H1 (cell line): Measurements from ENCODE around the gene ZBP1. TPM values are rescaled to one million over a fixed set of nuclear protein-coding genes. Genes with fewer than 3 reads are reported as not detected.

ENCODE experiments used
- CTCF ChIA-PET: fragments of 300-600 bp; sonication (Branson Sonifier 250); formaldehyde crosslinking; loops from one replicate; lab custom pipeline; 2021; ENCODE audit not compliant: partially characterized antibody; lab: Charles Lee
- POLR2A ChIA-PET: fragments of 300-600 bp; sonication (Branson Sonifier 250); formaldehyde crosslinking; loops from one replicate; lab custom pipeline; 2021; ENCODE audit warnings: inconsistent platforms; ENCODE audit not compliant: partially characterized antibody; lab: Charles Lee
- DNase-seq, 2 experiments: peaks; one replicate each; pipeline versions ENCODE4 v3.0.0 to v3.0.0-alpha.2; 2010 to 2022; ENCODE audit warnings: low spot score in 2 of 2, low read depth in 1 of 2, mixed read lengths in 1 of 2
- FAIRE-seq: peaks from 2 replicates; lab custom pipeline; 2011; peaks lifted over from hg19 to GRCh38; lab: Jason Lieb, UNC
- H2AFZ ChIP-seq: 2 replicates; pipeline ENCODE4 v1.8.1; 2012; ENCODE audit warnings: low read length, inconsistent platforms
- H2AK5ac ChIP-seq: 2 replicates; pipeline ENCODE4 v1.6.1; 2013; ENCODE audit warnings: low read depth, low read length
- H2BK120ac ChIP-seq: replicated peaks from 2 replicates; pipeline ENCODE3; 2013; ENCODE audit warnings: low read depth, low read length, inconsistent platforms
- H2BK12ac ChIP-seq: 2 replicates; pipeline ENCODE4 v1.6.1; 2013; ENCODE audit warnings: low read depth, low read length
- H2BK15ac ChIP-seq: 2 replicates; pipeline ENCODE4 v1.6.1; 2013; ENCODE audit warnings: low read length
- H2BK20ac ChIP-seq: 2 replicates; pipeline ENCODE4 v1.6.1; 2013; ENCODE audit warnings: low read length
- H2BK5ac ChIP-seq: 2 replicates; pipeline ENCODE4 v1.6.1; 2013; ENCODE audit warnings: low read depth, low read length
- H3K14ac ChIP-seq: 2 replicates; pipeline ENCODE4 v1.6.1; 2013; ENCODE audit warnings: inconsistent platforms; ENCODE audit not compliant: insufficient read length
- H3K18ac ChIP-seq: 2 replicates; pipeline ENCODE4 v1.6.1; 2013; ENCODE audit warnings: low read length; ENCODE audit errors: extremely low read depth
- H3K23ac ChIP-seq: 2 replicates; pipeline ENCODE4 v1.6.1; 2013; ENCODE audit warnings: inconsistent platforms; ENCODE audit not compliant: insufficient read length
- H3K23me2 ChIP-seq: 2 replicates; pipeline ENCODE4 v1.6.1; 2013; ENCODE audit warnings: low read depth, low read length
- H3K27ac ChIP-seq: 2 replicates; pipeline ENCODE4 v1.6.1; 2011; ENCODE audit warnings: low read depth, low read length, inconsistent platforms
- H3K27me3 ChIP-seq, 4 experiments: replicated peaks in 1 of 4; 1 replicate in 1 of 4; 2 replicates in 3 of 4; pipeline versions ENCODE4 v1.6.1 to v1.8.1; 2011 to 2013; ENCODE audit warnings: low read length in 3 of 4, mild to moderate bottlenecking in 3 of 4, inconsistent platforms in 2 of 4, mixed read lengths in 2 of 4, moderate library complexity in 1 of 4; ENCODE audit not compliant: control insufficient read depth in 3 of 4, insufficient read depth in 3 of 4; ENCODE audit errors: extremely low read depth in 1 of 4
- H3K36me3 ChIP-seq, 4 experiments: 2 replicates each; pipeline versions ENCODE4 v1.6.1 to v1.8.1; 2011 to 2013; ENCODE audit warnings: mild to moderate bottlenecking in 4 of 4, low read length in 3 of 4, moderate library complexity in 2 of 4, control low read depth in 1 of 4, inconsistent platforms in 1 of 4; ENCODE audit not compliant: insufficient read depth in 4 of 4, control insufficient read depth in 2 of 4
- H3K4ac ChIP-seq: replicated peaks from 2 replicates; pipeline ENCODE3; 2013; ENCODE audit warnings: low read length, low read depth, mixed read lengths, inconsistent platforms; ENCODE audit not compliant: insufficient read length
- H3K4me1 ChIP-seq, 4 experiments: replicated peaks in 1 of 4; 1 replicate in 1 of 4; 2 replicates in 3 of 4; pipeline versions ENCODE4 v1.6.1 to v1.8.1; 2011 to 2013; ENCODE audit warnings: low read length in 3 of 4, inconsistent platforms in 2 of 4, mixed read lengths in 1 of 4; ENCODE audit not compliant: insufficient read depth in 4 of 4, control insufficient read depth in 3 of 4
- H3K4me2 ChIP-seq, 2 experiments: 2 replicates each; pipeline versions ENCODE4 v1.6.1 to v1.8.1; 2011 to 2013; ENCODE audit warnings: low read depth in 2 of 2, low read length in 2 of 2, control low read depth in 1 of 2, inconsistent platforms in 1 of 2, mild to moderate bottlenecking in 1 of 2; ENCODE audit not compliant: insufficient read depth in 1 of 2
- H3K4me3 ChIP-seq, 4 experiments: fragments of 200-600, 300-600 bp in 1 of 4; sonication (generic), shearing (Covaris generic), sonication (Bioruptor Twin) in 1 of 4; 2 replicates each; pipeline versions ENCODE4 v1.5.1 to v1.8.1; 2011 to 2016; ENCODE audit warnings: low read length in 4 of 4, low read depth in 3 of 4, control low read depth in 2 of 4, inconsistent platforms in 2 of 4, mild to moderate bottlenecking in 2 of 4, mixed read lengths in 1 of 4, moderate library complexity in 1 of 4; ENCODE audit not compliant: insufficient read depth in 2 of 4; ENCODE audit errors: extremely low read depth in 1 of 4
- H3K56ac ChIP-seq: replicated peaks from 2 replicates; pipeline ENCODE3; 2013; ENCODE audit warnings: low read depth, mild to moderate bottlenecking, mixed read lengths, low read length, inconsistent platforms; ENCODE audit not compliant: insufficient read length
- H3K79me1 ChIP-seq: 2 replicates; pipeline ENCODE4 v1.6.1; 2013; ENCODE audit warnings: low read depth, low read length, control low read depth
- H3K79me2 ChIP-seq, 2 experiments: 2 replicates each; pipeline versions ENCODE4 v1.6.1 to v1.8.1; 2012 to 2013; ENCODE audit warnings: low read length in 2 of 2, mild to moderate bottlenecking in 2 of 2, inconsistent platforms in 1 of 2; ENCODE audit not compliant: insufficient read depth in 2 of 2, control insufficient read depth in 1 of 2
- H3K9ac ChIP-seq, 4 experiments: replicated peaks in 1 of 4; 1 replicate in 1 of 4; 2 replicates in 3 of 4; pipeline versions ENCODE4 v1.6.1 to v1.8.1; 2011 to 2013; ENCODE audit warnings: low read depth in 3 of 4, low read length in 3 of 4, control low read depth in 2 of 4, mild to moderate bottlenecking in 2 of 4, moderate library complexity in 2 of 4, inconsistent platforms in 1 of 4; ENCODE audit errors: extremely low read depth in 1 of 4
- H3K9me3 ChIP-seq, 2 experiments: 2 replicates each; pipeline versions ENCODE4 v1.6.1 to v1.8.1; 2012 to 2013; ENCODE audit warnings: mild to moderate bottlenecking in 2 of 2, moderate library complexity in 2 of 2, control low read depth in 1 of 2, inconsistent platforms in 1 of 2, low read depth in 1 of 2, low read length in 1 of 2, mixed read lengths in 1 of 2; ENCODE audit not compliant: insufficient read depth in 2 of 2
- H4K20me1 ChIP-seq, 2 experiments: replicated peaks in 1 of 2; 2 replicates each; pipeline versions ENCODE3 to v1.8.1; 2011 to 2013; ENCODE audit warnings: inconsistent platforms in 2 of 2, low read length in 2 of 2, mild to moderate bottlenecking in 1 of 2; ENCODE audit not compliant: insufficient read depth in 2 of 2, control insufficient read depth in 1 of 2
- H4K5ac ChIP-seq: 2 replicates; pipeline ENCODE4 v1.6.1; 2013; ENCODE audit warnings: low read length, low read depth, mixed read lengths, inconsistent platforms; ENCODE audit not compliant: insufficient read length
- H4K8ac ChIP-seq: 2 replicates; pipeline ENCODE4 v1.8.0; 2013; ENCODE audit warnings: mild to moderate bottlenecking, moderate library complexity, low read length, inconsistent platforms; ENCODE audit not compliant: insufficient read depth; ENCODE audit errors: extremely low read depth
- H4K91ac ChIP-seq: replicated peaks from 2 replicates; pipeline ENCODE3; 2013; ENCODE audit warnings: low read length, mixed read lengths, inconsistent platforms; ENCODE audit not compliant: insufficient read length
- CEBPB ChIP-seq: IDR thresholded peaks from 2 replicates; pipeline ENCODE4 v1.6.1; 2012; ENCODE audit warnings: low read depth, low read length
- MAFK ChIP-seq: IDR thresholded peaks from 2 replicates; pipeline ENCODE4 v1.6.1; 2012; ENCODE audit warnings: low read depth, mild to moderate bottlenecking, improper control_type of control experiment, low read length
- SIN3A ChIP-seq, 2 experiments: IDR thresholded peaks in 1 of 2; conservative IDR thresholded peaks in 1 of 2; 2 replicates each; pipeline ENCODE4 v1.6.1; 2011 to 2012; ENCODE audit warnings: low read length in 2 of 2, improper control_type of control experiment in 1 of 2, low read depth in 1 of 2, mild to moderate bottlenecking in 1 of 2
- WGBS, 2 experiments: shearing (Covaris generic) in 1 of 2; methylation state at CpG; one replicate each; pipeline versions ENCODE4 v1.1.6 to v1.1.7; 2013 to 2015; ENCODE audit warnings: low lambda C conversion rate in 2 of 2, mixed read lengths in 2 of 2, inconsistent platforms in 1 of 2, low coverage in 1 of 2, missing lambda C conversion rate in 1 of 2; ENCODE audit not compliant: insufficient replicate concordance in 2 of 2, insufficient coverage in 1 of 2, insufficient read length in 1 of 2; ENCODE audit errors: extremely low coverage in 1 of 2, missing lambda C conversion rate in 1 of 2; 5-methylcytosine and 5-hydroxymethylcytosine counted together
- polyA plus RNA-seq, 7 experiments: library from polyadenylated mRNA; depleted of rRNA in 3 of 7; stranded (reverse) in 5 of 7; unstranded in 2 of 7; fragments of >200 nt in 5 of 7; fragments of 200-250 nt in 2 of 7; gene quantifications; 1 replicate in 5 of 7; 2 replicates in 1 of 7; 4 replicates in 1 of 7; pipeline versions ENCODE4 v1.2.1 to v1.2.3, GENCODE V29; 2011 to 2013; ENCODE audit warnings: missing spikeins in 2 of 7, mixed read lengths in 2 of 7
- total RNA-seq: library from RNA; stranded (reverse); fragmentation: NEBNext Ultra II Directional; extraction: Animal tissue kit (Norgen Biotek cat#: 25700); gene quantifications from 2 replicates; pipeline ENCODE4 v1.2.1, GENCODE V29; 2021
- TF ChIP-seq, protein P1 (sequence below): IDR thresholded peaks from 2 replicates; pipeline ENCODE4 v1.6.1; 2012; ENCODE audit warnings: low read length, inconsistent platforms

Gene ZBP1
- total and polyA plus RNA-seq, 2 of the 8 experiments (the other 6 are each of a cell fraction or from before 2014, with no cell fraction given) = not detected

DNA sequence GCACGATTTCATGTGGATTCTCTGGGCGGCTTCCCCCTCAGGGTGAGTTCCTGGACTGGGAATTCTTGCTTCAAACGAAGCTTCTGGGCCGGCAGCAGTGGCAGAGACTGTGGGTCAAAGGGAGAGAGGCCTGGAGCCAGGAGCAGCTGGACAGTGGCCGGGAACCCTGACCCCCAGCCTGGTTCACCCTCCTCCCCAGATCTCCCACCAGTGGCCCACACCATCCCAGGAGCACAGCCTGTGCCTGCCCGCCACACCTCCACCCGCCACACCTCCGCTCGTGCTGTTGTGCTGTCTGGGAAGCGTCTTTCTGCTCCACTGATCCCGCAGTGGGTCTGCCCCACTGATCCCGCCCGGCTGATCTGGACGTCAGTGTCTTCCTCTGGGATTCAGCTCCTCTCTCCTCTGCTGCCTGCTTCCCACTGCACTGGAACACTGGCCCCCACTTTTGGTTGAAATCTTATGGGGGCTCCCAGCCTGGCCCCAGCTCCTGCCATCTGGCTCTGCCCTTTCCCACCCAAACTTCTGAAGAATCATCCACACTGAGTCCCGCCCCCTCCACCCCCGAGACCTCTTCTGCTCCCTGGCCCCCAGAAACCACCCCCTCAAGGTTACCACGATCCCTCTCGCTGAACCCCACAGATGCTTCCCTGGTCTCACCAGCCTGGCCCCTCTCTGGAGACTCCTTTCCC, 9.8 kb downstream of the ZBP1 start:
- no peak overlapping the region for H2AFZ ChIP-seq
- no peak overlapping the region for H3K4me3 ChIP-seq
- ChIA-PET POLR2A (interaction anchor here (1.6 kb wide), 1 partner anchor 100 kb away, joined by 3 read pairs; the partner anchor contains the start of gene PMEPA1), CTCF (interaction anchor here (0.7 to 3.8 kb wide), 13 partner anchors 9 to 600 kb away, joined by 3 to 23 read pairs (median 4); partner anchors contain the start of gene ZBP1)
- FAIRE-seq (no peak), DNase-seq (no peak)
- no peaks in the 10 kb centered on the region for H4K20me1 ChIP-seq
- H2BK15ac ChIP-seq = no peak overlapping the region
- no peak overlapping the region for H3K27ac ChIP-seq
- H4K91ac ChIP-seq = no peak overlapping the region
- H2BK120ac ChIP-seq = no peak overlapping the region
- H3K23me2 ChIP-seq = no peaks in the 10 kb centered on the region
- H3K9me3 ChIP-seq = no peaks in the 10 kb centered on the region
- no peak overlapping the region for H3K4ac ChIP-seq
- H3K79me2 ChIP-seq = no peaks in the 10 kb centered on the region
- no peak overlapping the region for H4K8ac ChIP-seq
- no peaks in the 10 kb centered on the region for H3K79me1 ChIP-seq
- no peak overlapping the region for H3K9ac ChIP-seq
- no peak overlapping the region for H3K14ac ChIP-seq
- H3K18ac ChIP-seq = no peak overlapping the region
- H2BK20ac ChIP-seq = no peak overlapping the region
- no peak overlapping the region for H2AK5ac ChIP-seq
- H3K4me1 ChIP-seq = peaks cover 0 to 1% (median 0%) of the 10 kb centered on the region in 4 experiments; a peak in 1 of 7 replicates
- 88% methylated on average over 15 of the region's 18 CpGs; no CpG with 5 or more reads in 1 of the 2 experiments for WGBS, 2 experiments
- no peaks in the 10 kb centered on the region for H3K36me3 ChIP-seq
- no peak overlapping the region for H3K56ac ChIP-seq
- no peak overlapping the region for H2BK5ac ChIP-seq
- H3K23ac ChIP-seq = no peak overlapping the region
- TF ChIP-seq, protein P1, sequence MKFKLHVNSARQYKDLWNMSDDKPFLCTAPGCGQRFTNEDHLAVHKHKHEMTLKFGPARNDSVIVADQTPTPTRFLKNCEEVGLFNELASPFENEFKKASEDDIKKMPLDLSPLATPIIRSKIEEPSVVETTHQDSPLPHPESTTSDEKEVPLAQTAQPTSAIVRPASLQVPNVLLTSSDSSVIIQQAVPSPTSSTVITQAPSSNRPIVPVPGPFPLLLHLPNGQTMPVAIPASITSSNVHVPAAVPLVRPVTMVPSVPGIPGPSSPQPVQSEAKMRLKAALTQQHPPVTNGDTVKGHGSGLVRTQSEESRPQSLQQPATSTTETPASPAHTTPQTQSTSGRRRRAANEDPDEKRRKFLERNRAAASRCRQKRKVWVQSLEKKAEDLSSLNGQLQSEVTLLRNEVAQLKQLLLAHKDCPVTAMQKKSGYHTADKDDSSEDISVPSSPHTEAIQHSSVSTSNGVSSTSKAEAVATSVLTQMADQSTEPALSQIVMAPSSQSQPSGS = no peak
- TF ChIP-seq MAFK = no peak
- no peak for TF ChIP-seq SIN3A (conservative IDR thresholded peaks at IDR 0.05 in 1 of 2, IDR thresholded peaks at IDR 0.05 in 1 of 2; ENCODE audit: low read depth in 1 of 2, low read length in 2 of 2)
- no peak for TF ChIP-seq CEBPB
- no peak overlapping the region for H4K5ac ChIP-seq
- no peak overlapping the region for H2BK12ac ChIP-seq
- no peak overlapping the region for H3K4me2 ChIP-seq
- H3K27me3 ChIP-seq = no peaks in the 10 kb centered on the region
